A172 (cell line): ENCODE data around the gene TBC1D8. TPM values are rescaled to one million over a fixed set of nuclear protein-coding genes. Genes with fewer than 3 reads are reported as not detected.

Experiments
- DNase-seq: peaks from one replicate; pipeline ENCODE4 v3.0.0-alpha.2; 2015; ENCODE audit warnings: low spot score
- total RNA-seq: library from RNA; depleted of rRNA; stranded (reverse); fragments of >200 nt; shearing (Covaris generic); gene quantifications from 2 replicates; pipeline ENCODE4 v1.2.3, GENCODE V29; 2014

TBC1D8 gene
- total RNA-seq, 1 experiment from 2014 or later = 4.3 TPM

GRCh38 chr2:101027852-101028251 is 123.3 kb downstream of the TBC1D8 start:
- DNase-seq = no peak

- no peak for DNase-seq
Observed at GRCh38 chr2:101026923-101027469, 124.2 kb downstream of the TBC1D8 start.

GRCh38 chr2:101026253-101026701 is 124.9 kb downstream of the TBC1D8 start:
- DNase-seq = no peak

- no peak for DNase-seq
Observed at GRCh38 chr2:101025561-101025960, 125.6 kb downstream of the TBC1D8 start.

GRCh38 chr2:101023327-101024107 is 127.7 kb downstream of the TBC1D8 start:
- no peak for DNase-seq

- DNase-seq = no peak
Observed at GRCh38 chr2:101022221-101022620, 129.0 kb downstream of the TBC1D8 start.

- no peak for DNase-seq
Observed at GRCh38 chr2:101018934-101019333, 132.2 kb downstream of the TBC1D8 start.

GRCh38 chr2:101017371-101017770 is 133.8 kb downstream of the TBC1D8 start:
- DNase-seq = no peak

- DNase-seq = no peak
Observed at GRCh38 chr2:101014264-101014857, 136.8 kb downstream of the TBC1D8 start.

GRCh38 chr2:101012706-101013181 is 138.4 kb downstream of the TBC1D8 start:
- DNase-seq = peak; percentile 40

- no peak for DNase-seq
Observed at GRCh38 chr2:101012054-101012705, 139.0 kb downstream of the TBC1D8 start.

- no peak for DNase-seq
Observed at GRCh38 chr2:101011152-101011551, 140.0 kb downstream of the TBC1D8 start.

GRCh38 chr2:101007415-101008345 is 143.5 kb downstream of the TBC1D8 start:
- no peak for DNase-seq

- DNase-seq = no peak
Observed at GRCh38 chr2:101006065-101006715, 145.0 kb downstream of the TBC1D8 start.

GRCh38 chr2:101004620-101005325 is 146.4 kb downstream of the TBC1D8 start:
- DNase-seq = no peak

GRCh38 chr2:101003278-101003775 is 147.9 kb downstream of the TBC1D8 start:
- no peak for DNase-seq

GRCh38 chr2:101002562-101003277 is 148.5 kb downstream of the TBC1D8 start:
- peak; percentile 8 for DNase-seq

GRCh38 chr2:101001691-101002561 is 149.3 kb downstream of the TBC1D8 start, which contains the start of gene RPL31:
TSS of gene RPL31 (plus strand) at chr2:101002289. CDS start at chr2:101002702, 413 bp downstream.
- peak; percentile 96 for DNase-seq
